Cardiac fibroblast (primary cell): ENCODE measurements around the gene CHRNB1.

Experiments used
- DNase-seq, 2 donors: peaks; one replicate each; pipeline versions ENCODE4 v3.0.0 to v3.0.0-alpha.2; 2010; ENCODE audit warnings: low read depth in 2 of 2
- H3K4me3 ChIP-seq, 2 donors: replicated peaks in 1 of 2; 1 replicate in 1 of 2; 2 replicates in 1 of 2; pipeline ENCODE4 v1.5.1; 2011; ENCODE audit warnings: low read depth in 2 of 2, low read length in 2 of 2, mild to moderate bottlenecking in 2 of 2, moderate library complexity in 1 of 2
- TF ChIP-seq, protein P1 (sequence below): IDR thresholded peaks from one replicate; pipeline ENCODE4 v1.5.1; 2011; ENCODE audit warnings: low read depth, mild to moderate bottlenecking, low read length, inconsistent platforms

Gene CHRNB1

DNA sequence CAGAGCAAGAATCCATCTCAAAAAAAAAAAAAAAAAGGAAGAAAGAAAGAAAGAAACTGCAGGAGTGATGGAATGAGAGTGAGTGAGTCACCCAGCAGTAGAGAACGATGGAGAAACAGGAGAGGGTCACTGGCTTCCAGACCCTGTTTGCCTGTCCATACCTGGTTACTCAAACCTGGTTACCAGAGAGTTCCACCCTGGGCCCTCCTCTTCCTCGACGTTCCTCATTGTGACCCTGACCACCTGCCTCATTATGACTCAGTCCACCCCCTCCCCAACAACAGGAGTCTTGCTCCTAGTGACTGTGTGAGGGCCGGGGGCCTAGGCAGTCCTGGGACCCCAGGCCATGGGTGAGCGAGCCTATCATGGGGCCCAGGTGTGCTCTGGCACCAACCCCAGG, 16.3 kb upstream of the CHRNB1 start, which contains the start of gene SPEM3:
Gene SPEM3 (plus strand): TSS at position 301 of the 400 bp plus-strand sequence. CDS start 46 bp downstream, at position 347.
- TF ChIP-seq, protein P1, sequence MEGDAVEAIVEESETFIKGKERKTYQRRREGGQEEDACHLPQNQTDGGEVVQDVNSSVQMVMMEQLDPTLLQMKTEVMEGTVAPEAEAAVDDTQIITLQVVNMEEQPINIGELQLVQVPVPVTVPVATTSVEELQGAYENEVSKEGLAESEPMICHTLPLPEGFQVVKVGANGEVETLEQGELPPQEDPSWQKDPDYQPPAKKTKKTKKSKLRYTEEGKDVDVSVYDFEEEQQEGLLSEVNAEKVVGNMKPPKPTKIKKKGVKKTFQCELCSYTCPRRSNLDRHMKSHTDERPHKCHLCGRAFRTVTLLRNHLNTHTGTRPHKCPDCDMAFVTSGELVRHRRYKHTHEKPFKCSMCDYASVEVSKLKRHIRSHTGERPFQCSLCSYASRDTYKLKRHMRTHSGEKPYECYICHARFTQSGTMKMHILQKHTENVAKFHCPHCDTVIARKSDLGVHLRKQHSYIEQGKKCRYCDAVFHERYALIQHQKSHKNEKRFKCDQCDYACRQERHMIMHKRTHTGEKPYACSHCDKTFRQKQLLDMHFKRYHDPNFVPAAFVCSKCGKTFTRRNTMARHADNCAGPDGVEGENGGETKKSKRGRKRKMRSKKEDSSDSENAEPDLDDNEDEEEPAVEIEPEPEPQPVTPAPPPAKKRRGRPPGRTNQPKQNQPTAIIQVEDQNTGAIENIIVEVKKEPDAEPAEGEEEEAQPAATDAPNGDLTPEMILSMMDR = no peak
- no peak for DNase-seq
- H3K4me3 ChIP-seq = no peak within 1 kb of the TSS

- H3K4me3 ChIP-seq = no peak overlapping the region
- no peak for DNase-seq
- TF ChIP-seq, protein P1 = no peak
These were observed 15.1 kb upstream of the CHRNB1 start for GRCh38 chr17:7429722-7430121.

GRCh38 chr17:7431231-7431630, 13.6 kb upstream of the CHRNB1 start:
- TF ChIP-seq, protein P1 = no peak
- H3K4me3 ChIP-seq = no peak overlapping the region
- DNase-seq = no peak

- H3K4me3 ChIP-seq = no peak overlapping the region
- no peak for DNase-seq
- TF ChIP-seq, protein P1 = no peak
These were observed 12.6 kb upstream of the CHRNB1 start for GRCh38 chr17:7432296-7432695.

- DNase-seq = no peak
- peak overlapping the region; percentile 43 to 44 for H3K4me3 ChIP-seq
These were observed 8.9 kb upstream of the CHRNB1 start for GRCh38 chr17:7435676-7436555.

GRCh38 chr17:7436556-7437368, 8.1 kb upstream of the CHRNB1 start:
- peak; percentile 73 to 81 for DNase-seq
- peak overlapping the region; percentile 21 to 37 for H3K4me3 ChIP-seq
- TF ChIP-seq, protein P1 = no peak

More at GRCh38 chr17:7435676-7436555, 8.9 kb upstream of the CHRNB1 start:
- TF ChIP-seq, protein P1 = no peak
